ENCODE results near the gene WDR1. TPM values are rescaled to one million over a fixed set of nuclear protein-coding genes. Genes with fewer than 3 reads are reported as not detected.

Gene WDR1
- total RNA-seq, 1 donor: 314 TPM

- TF ChIP-seq CTCF (IDR thresholded peaks at IDR 0.05; ENCODE audit: extremely low read depth, low read depth, low read length): no peak
- H3K36me3 ChIP-seq (ENCODE audit: insufficient read depth, low read length): peaks cover 59% of the 10 kb centered on the region
- H3K4me2 ChIP-seq (ENCODE audit: insufficient read depth, low read length): no peak overlapping the region
- H3K4me3 ChIP-seq (ENCODE audit: insufficient read depth, low read length): no peak overlapping the region
- no peaks in the 10 kb centered on the region for H3K79me2 ChIP-seq (ENCODE audit: insufficient read depth, low read length)
- no peaks in the 10 kb centered on the region for H3K27me3 ChIP-seq (ENCODE audit: insufficient read depth, low read length)
- no peaks in the 10 kb centered on the region for H3K4me1 ChIP-seq (ENCODE audit: insufficient read depth, low read length)
- no peaks in the 10 kb centered on the region for H3K9me3 ChIP-seq (ENCODE audit: low read depth, low read length)
- H3K27ac ChIP-seq (ENCODE audit: low read depth, low read length): no peak overlapping the region
- DNase-seq (ENCODE audit: insufficient read length, low spot score, missing footprints): no peak
- H4K20me1 ChIP-seq (ENCODE audit: insufficient read depth, low read length): no peaks in the 10 kb centered on the region
- no peak overlapping the region for H2AFZ ChIP-seq (ENCODE audit: low read length)
Measured at GRCh38 chr4:10069075-10069642, 47.4 kb downstream of the WDR1 start.

GRCh38 chr4:10066670-10067651 lies 49.6 kb downstream of the WDR1 start:
- H3K4me1 ChIP-seq (ENCODE audit: insufficient read depth, low read length): peaks cover 3% of the 10 kb centered on the region
- no peak overlapping the region for H3K27ac ChIP-seq (ENCODE audit: low read depth, low read length)
- peaks cover 37% of the 10 kb centered on the region for H3K36me3 ChIP-seq (ENCODE audit: insufficient read depth, low read length)
- H3K27me3 ChIP-seq (ENCODE audit: insufficient read depth, low read length): no peaks in the 10 kb centered on the region
- H4K20me1 ChIP-seq (ENCODE audit: insufficient read depth, low read length): no peaks in the 10 kb centered on the region
- H3K9me3 ChIP-seq (ENCODE audit: low read depth, low read length): no peaks in the 10 kb centered on the region
- TF ChIP-seq CTCF (IDR thresholded peaks at IDR 0.05; ENCODE audit: extremely low read depth, low read depth, low read length): no peak
- no peak overlapping the region for H2AFZ ChIP-seq (ENCODE audit: low read length)
- H3K4me3 ChIP-seq (ENCODE audit: insufficient read depth, low read length): no peak overlapping the region
- no peak for DNase-seq (ENCODE audit: insufficient read length, low spot score, missing footprints)
- H3K4me2 ChIP-seq (ENCODE audit: insufficient read depth, low read length): no peak overlapping the region
- no peaks in the 10 kb centered on the region for H3K79me2 ChIP-seq (ENCODE audit: insufficient read depth, low read length)

GRCh38 chr4:10066206-10066605 lies 50.4 kb downstream of the WDR1 start:
- Histone ChIP-seq H3K27ac (ENCODE audit: low read depth, low read length) (no peak overlapping the region), H3K79me2 (ENCODE audit: insufficient read depth, low read length) (no peaks in the 10 kb centered on the region), H3K36me3 (ENCODE audit: insufficient read depth, low read length) (peaks cover 31% of the 10 kb centered on the region), H3K9me3 (ENCODE audit: low read depth, low read length) (no peaks in the 10 kb centered on the region), H4K20me1 (ENCODE audit: insufficient read depth, low read length) (no peaks in the 10 kb centered on the region), H3K4me2 (ENCODE audit: insufficient read depth, low read length) (no peak overlapping the region), H3K4me3 (ENCODE audit: insufficient read depth, low read length) (no peak overlapping the region), H3K27me3 (ENCODE audit: insufficient read depth, low read length) (no peaks in the 10 kb centered on the region), H2AFZ (ENCODE audit: low read length) (no peak overlapping the region), H3K4me1 (ENCODE audit: insufficient read depth, low read length) (peaks cover 3% of the 10 kb centered on the region)
- peak; percentile 36 for DNase-seq (ENCODE audit: insufficient read length, low spot score, missing footprints)
- TF ChIP-seq CTCF (IDR thresholded peaks at IDR 0.05; ENCODE audit: extremely low read depth, low read depth, low read length): no peak
